SK-N-MC (cell line): Measurements from ENCODE around the gene BET1L.
A peak's percentile ranks its signal among the peaks of the same experiment; 100 is the strongest.

ENCODE experiments used
- DNase-seq: peaks from one replicate; pipeline ENCODE4 v3.0.0-alpha.2; 2011; ENCODE audit warnings: low read depth, low spot score
- H3K27ac ChIP-seq: fragments of 200-600 bp; sonication (generic); 2 replicates; pipeline ENCODE4 v1.5.1; 2016; ENCODE audit warnings: mixed run types
- H3K36me3 ChIP-seq: fragments of 200-600 bp; sonication (generic); 2 replicates; pipeline ENCODE4 v1.6.1; 2017; ENCODE audit warnings: antibody characterized with exemption, low read length, mixed read lengths; ENCODE audit not compliant: insufficient read depth
- H3K4me3 ChIP-seq: fragments of 200-600 bp; sonication (generic); 2 replicates; pipeline ENCODE4 v1.5.1; 2016
- H3K9ac ChIP-seq: fragments of 200-600 bp; sonication (generic); 2 replicates; pipeline ENCODE4 v1.8.0; 2017; ENCODE audit warnings: mixed run types, mixed read lengths; ENCODE audit not compliant: insufficient read length
- H3K9me3 ChIP-seq: fragments of 200-600 bp; sonication (generic); 2 replicates; pipeline ENCODE4 v1.6.1; 2017; ENCODE audit warnings: low read depth, mild to moderate bottlenecking, antibody characterized with exemption, low read length, moderate library complexity, mixed read lengths
- EZH2 ChIP-seq: fragments of 200-600 bp; sonication (generic); IDR thresholded peaks from one replicate; pipeline ENCODE4 v1.6.1; 2017; ENCODE audit warnings: antibody characterized with exemption
- FOXP2 ChIP-seq: optimal IDR thresholded peaks from 2 replicates; pipeline ENCODE3; 2011; ENCODE audit warnings: mild to moderate bottlenecking, moderate library complexity; ENCODE audit not compliant: insufficient read depth; ENCODE audit errors: extremely low read length, control extremely low read depth
- POLR2AphosphoS5 ChIP-seq: IDR thresholded peaks from 2 replicates; pipeline ENCODE4 v1.6.1; 2012; ENCODE audit warnings: mild to moderate bottlenecking, low read depth, low read length, borderline replicate concordance

The BET1L gene

GRCh38 chr11:235609-235996 lies 28.4 kb upstream of the BET1L start:
- Histone ChIP-seq H3K9me3 (no peaks in the 10 kb centered on the region), H3K9ac (peak overlapping the region; percentile 78), H3K36me3 (peaks cover 17% of the 10 kb centered on the region), H3K27ac (no peak overlapping the region), H3K4me3 (peak overlapping the region; percentile 91)
- no peak for DNase-seq
- TF ChIP-seq POLR2AphosphoS5 (no peak), FOXP2 (no peak), EZH2 (no peak)

- no peak for TF ChIP-seq FOXP2
- no peak for TF ChIP-seq EZH2
- TF ChIP-seq POLR2AphosphoS5, result no peak
- H3K36me3 ChIP-seq, result peaks cover 13% of the 10 kb centered on the region
- no peaks in the 10 kb centered on the region for H3K9me3 ChIP-seq
- no peak for DNase-seq
- H3K9ac ChIP-seq, result no peak overlapping the region
- peak overlapping the region; percentile 91 for H3K4me3 ChIP-seq
- H3K27ac ChIP-seq, result no peak overlapping the region
Observed at GRCh38 chr11:235180-235579, 28.0 kb upstream of the BET1L start.

- Histone ChIP-seq H3K9me3 (no peaks in the 10 kb centered on the region), H3K4me3 (no peak overlapping the region), H3K27ac (no peak overlapping the region), H3K9ac (no peak overlapping the region), H3K36me3 (no peaks in the 10 kb centered on the region)
- no peak for DNase-seq
- TF ChIP-seq EZH2 (no peak), FOXP2 (no peak), POLR2AphosphoS5 (no peak)
Observed at GRCh38 chr11:232783-233565, 25.8 kb upstream of the BET1L start.

- Histone ChIP-seq H3K9ac (no peak overlapping the region), H3K27ac (no peak overlapping the region), H3K36me3 (no peaks in the 10 kb centered on the region), H3K4me3 (no peak overlapping the region), H3K9me3 (no peaks in the 10 kb centered on the region)
- no peak for TF ChIP-seq EZH2
- TF ChIP-seq FOXP2, result no peak
- no peak for TF ChIP-seq POLR2AphosphoS5
- DNase-seq, result no peak
Observed at GRCh38 chr11:230431-230830, 23.2 kb upstream of the BET1L start.

GRCh38 chr11:227824-228379 lies 20.7 kb upstream of the BET1L start:
- no peaks in the 10 kb centered on the region for H3K9me3 ChIP-seq
- no peak for TF ChIP-seq FOXP2
- TF ChIP-seq POLR2AphosphoS5, result no peak
- no peak for TF ChIP-seq EZH2
- no peak for DNase-seq

GRCh38 chr11:225734-226453 lies 18.7 kb upstream of the BET1L start:
- Histone ChIP-seq H3K9ac (no peak overlapping the region), H3K4me3 (no peak overlapping the region), H3K27ac (no peak overlapping the region), H3K36me3 (no peaks in the 10 kb centered on the region), H3K9me3 (no peaks in the 10 kb centered on the region)
- TF ChIP-seq POLR2AphosphoS5, result no peak
- TF ChIP-seq EZH2, result no peak
- no peak for TF ChIP-seq FOXP2
- DNase-seq, result no peak

More at GRCh38 chr11:227824-228379, 20.7 kb upstream of the BET1L start:
- no peak overlapping the region for H3K9ac ChIP-seq
- H3K36me3 ChIP-seq, result no peaks in the 10 kb centered on the region
- no peak overlapping the region for H3K4me3 ChIP-seq
- H3K27ac ChIP-seq, result no peak overlapping the region

GRCh38 chr11:224424-224823 lies 17.2 kb upstream of the BET1L start:
- Histone ChIP-seq H3K4me3 (no peak overlapping the region), H3K27ac (no peak overlapping the region), H3K36me3 (no peaks in the 10 kb centered on the region), H3K9ac (no peak overlapping the region), H3K9me3 (no peaks in the 10 kb centered on the region)
- DNase-seq, result no peak
- TF ChIP-seq FOXP2 (no peak), POLR2AphosphoS5 (no peak), EZH2 (no peak)

GRCh38 chr11:223884-224283 lies 16.7 kb upstream of the BET1L start:
- TF ChIP-seq EZH2, result no peak
- TF ChIP-seq POLR2AphosphoS5, result no peak
- no peak for TF ChIP-seq FOXP2
- H3K27ac ChIP-seq, result no peak overlapping the region
- no peak for DNase-seq
- no peak overlapping the region for H3K4me3 ChIP-seq
- H3K9me3 ChIP-seq, result no peaks in the 10 kb centered on the region
- no peaks in the 10 kb centered on the region for H3K36me3 ChIP-seq
- H3K9ac ChIP-seq, result no peak overlapping the region
